Tongue (tissue), 2 donors: ENCODE data around the gene EFHC2. TPM values are rescaled to one million over a fixed set of nuclear protein-coding genes. Genes with fewer than 3 reads are reported as not detected.

Source experiments
- DNase-seq: peaks from one replicate; pipeline ENCODE4 v3.0.0-alpha.2; 2015
- total RNA-seq: library from RNA; depleted of rRNA; stranded (reverse); fragments of >200 nt; gene quantifications from one replicate; pipeline ENCODE4 v1.2.3, GENCODE V29; 2014

EFHC2 gene
- 1.9 TPM for total RNA-seq

DNA sequence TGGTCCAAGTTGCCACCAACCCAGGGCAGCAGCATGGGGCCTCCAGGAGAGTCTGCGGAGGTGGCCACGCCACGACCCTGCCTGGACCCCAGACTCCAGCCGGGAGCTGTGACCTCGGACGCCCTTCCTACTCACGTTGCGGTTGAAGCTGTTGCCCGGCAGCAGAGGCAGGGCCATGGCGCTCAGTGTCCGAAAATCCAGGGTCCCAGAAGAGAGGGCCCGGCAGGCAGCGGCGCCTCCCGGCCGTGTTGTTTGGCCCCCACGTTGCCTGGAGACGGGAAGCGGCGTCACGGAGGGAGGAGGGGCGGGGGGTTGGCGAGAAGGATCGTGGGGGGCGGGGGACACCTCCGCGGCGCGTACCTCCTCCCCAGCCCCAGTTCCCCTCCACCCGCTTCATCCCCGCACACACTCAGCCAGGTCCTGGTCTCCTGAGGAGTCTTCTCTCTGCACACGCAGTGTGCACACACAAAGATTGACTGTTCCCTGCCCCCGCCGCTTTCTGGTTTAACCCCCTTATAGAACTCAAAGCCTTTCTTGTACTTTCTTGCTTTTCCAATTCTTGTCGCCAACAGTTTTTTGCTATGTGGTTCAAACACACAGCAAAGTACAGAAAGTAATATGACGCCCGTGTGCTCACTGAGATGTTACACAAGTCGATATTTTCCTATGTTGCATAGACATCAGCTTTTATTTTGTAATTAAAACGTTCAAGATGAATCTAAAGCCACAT is at the start of gene EFHC2:
Gene EFHC2, minus strand, starts transcription at position 261 of the 730 bp plus-strand sequence. Its CDS starts 84 bp downstream, at position 177.
- peak; percentile 66 for DNase-seq

DNA sequence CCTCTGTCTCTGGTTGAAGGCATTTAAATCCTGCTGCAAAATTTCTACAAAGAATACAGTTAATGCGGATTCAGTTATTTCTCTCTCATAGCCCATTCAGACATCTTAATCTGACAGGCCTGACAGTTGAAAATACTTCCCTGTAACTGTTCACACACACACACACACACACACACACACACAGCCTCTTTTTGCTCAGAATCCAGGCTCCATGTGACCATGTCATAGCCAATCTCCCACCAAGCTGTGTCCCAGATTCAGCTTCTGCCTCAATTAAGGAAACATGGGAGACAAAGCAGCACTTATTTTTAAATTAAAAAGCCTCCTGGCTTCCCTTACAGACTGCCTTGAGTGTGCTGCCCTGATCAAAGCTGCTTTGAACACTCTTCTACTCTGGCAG is 49.3 kb upstream of the EFHC2 start:
- DNase-seq, result peak; percentile 8

DNA sequence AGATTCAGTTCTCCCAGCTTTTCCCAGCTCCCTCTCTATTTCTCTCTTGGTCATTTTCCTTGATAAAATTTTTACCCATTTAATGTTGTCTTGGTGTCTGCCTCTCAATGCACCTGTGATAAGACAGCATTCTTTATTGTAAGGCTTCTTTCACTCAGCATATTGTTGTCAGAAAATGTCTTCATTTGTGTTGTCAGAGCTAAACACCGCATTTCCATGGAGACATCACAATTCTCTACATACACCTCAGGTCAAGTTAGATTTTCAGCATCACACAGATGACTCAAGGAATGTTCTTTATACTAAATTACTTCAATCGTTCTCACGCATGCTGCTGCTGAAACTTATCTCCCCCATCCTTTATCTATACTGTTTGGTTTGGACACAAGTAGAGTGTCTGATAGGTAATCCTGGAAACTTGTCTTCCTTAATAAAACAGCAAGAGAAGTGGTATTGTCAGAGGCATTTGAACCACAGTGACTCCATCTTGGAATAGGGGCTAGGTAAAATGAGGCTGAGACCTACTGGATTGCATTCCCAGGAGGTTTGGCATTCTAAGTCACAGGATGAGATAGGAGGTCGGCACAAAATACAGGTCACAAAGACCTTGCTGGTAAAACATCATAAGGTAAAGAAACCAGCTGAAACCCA is 41.3 kb upstream of the EFHC2 start:
- no peak for DNase-seq

DNA sequence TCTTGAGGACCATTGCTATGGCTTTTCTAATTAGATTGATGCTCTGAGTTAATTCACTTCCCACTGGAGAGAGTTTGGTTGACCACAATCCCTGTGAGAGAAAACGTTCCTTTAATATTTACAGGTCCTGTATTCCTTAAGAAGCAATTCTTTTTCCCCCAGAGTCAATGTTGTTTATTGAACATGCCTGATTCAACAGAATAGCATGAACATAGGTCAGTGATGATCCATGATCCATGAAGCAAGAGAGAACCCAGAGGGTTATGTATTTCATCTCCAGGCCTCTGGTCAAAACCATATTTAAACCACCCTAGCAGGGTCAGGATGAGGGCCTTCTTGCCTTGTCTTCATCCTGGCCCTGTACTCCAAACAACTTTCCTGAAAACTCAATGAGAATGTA is 39.4 kb upstream of the EFHC2 start:
- no peak for DNase-seq

- peak; percentile 17 for DNase-seq
Measured at GRCh38 chrX:44352758-44353157, 9.3 kb upstream of the EFHC2 start.

- no peak for DNase-seq
Measured at GRCh38 chrX:44349561-44349960, 6.1 kb upstream of the EFHC2 start.

DNA sequence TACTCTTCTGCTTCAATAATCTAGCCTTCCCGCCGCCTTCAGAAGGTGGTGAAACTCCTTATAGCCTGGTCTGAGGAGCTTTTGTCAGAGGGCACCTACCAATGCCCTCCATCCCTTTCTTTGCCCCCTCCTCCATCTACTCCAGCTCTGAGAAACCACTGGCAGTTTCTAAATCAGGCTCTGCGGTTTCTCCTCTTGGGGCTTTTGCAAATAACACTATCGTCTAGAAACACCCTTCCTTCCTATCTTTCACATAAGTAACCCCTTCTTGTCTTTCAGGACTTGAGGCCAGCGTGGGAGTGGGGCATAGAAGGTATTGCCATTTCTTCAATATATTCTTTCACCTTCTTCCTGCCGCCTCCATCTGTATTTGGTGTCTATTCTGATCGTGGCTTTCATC is 1.2 kb upstream of the EFHC2 start:
- no peak for DNase-seq

DNA sequence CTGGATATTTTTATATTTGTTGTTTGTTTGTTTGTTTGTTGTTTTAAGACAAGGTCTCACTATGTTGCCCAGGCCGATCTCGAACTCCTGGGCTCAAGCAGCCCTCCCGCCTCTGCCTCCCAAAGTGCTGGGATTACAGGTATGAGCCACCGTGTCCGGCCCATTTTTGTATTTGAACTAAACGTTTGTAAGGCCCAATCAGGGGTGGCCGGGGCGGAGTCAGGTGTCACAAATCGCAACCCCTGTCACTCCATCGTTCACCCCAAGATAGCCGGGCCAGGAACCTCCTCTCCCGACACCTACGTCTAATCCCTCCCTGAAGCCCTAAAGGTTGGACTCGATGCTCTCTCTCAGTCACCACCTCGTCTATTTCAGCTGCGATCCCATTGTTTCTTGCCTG is 722 bp upstream of the EFHC2 start:
- peak; percentile 5 for DNase-seq

DNA sequence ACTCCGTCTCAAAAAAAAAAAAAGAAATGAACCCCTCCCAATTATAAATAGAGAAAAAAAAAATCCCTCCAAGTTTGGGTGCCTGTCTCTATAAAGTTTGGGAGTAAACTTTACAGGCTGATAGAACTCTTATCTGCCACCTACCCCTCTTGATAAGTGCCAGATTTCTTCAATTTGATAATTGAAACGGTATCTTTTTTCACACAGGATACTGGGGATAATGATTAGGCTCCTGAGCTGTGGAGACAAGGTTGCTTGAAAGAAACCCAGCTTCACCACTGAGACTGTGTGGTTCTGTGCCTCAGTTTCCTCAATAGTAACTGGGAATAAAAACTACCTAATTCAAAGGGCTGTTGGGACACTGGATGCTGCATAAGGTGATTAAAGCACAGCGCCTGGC is 606 bp downstream of the EFHC2 start:
- DNase-seq, result no peak

DNA sequence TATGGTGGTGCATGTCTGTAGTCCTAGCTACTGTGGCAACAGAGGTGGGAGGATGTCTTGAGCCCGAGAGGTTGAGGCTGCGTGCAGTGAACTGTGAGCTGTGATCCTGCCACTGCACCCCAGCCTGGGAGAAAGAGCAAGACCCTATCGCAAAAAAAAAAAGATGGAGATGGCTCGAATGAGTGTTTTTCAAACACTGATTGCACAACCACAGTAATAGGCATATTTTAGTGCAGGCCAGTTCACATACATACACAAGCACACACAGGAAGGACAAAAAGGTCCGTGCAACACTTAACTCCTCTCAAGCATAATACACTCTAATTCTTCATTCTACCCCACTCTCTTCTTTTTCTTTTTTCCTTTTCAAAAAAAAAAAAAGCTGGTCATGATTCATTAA is 5.1 kb downstream of the EFHC2 start:
- DNase-seq, result no peak

DNA sequence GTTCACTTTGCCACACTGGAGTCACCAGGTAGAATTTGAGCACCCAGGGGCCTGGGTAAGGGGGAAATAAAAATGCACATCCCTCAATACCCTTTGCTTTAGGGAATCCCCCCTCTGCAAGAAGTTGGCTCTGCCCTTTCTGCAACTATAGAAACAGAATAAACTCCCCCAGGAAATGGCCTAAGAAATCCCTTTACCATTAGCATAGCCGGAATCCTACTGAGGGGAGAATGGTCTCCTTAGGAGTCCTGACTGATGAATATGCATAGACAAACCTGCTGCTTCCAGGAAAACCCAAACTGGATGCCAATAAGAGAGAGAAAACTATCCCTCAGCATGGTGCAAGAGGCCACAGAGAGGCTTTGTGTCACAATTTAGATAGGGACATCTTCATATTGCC is 11.0 kb downstream of the EFHC2 start:
- no peak for DNase-seq

DNA sequence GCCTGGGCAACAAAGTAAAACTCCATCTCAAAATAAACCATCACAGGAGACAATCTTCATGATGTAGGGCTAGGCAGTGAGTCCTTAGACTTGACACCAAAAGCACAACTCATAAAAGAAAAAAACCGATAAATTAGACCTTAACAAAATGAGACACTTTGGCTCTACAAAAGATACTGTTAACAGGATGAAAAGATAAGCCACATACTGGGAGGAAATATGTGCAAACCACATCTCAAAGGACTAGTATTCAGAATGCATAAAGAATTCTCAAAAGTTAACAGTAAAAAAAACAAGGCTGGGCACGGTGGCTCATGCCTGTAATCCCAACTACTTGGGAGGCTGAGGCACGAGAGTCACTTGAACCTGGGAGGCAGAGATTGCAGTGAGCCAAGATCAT is 13.2 kb downstream of the EFHC2 start:
- no peak for DNase-seq

DNA sequence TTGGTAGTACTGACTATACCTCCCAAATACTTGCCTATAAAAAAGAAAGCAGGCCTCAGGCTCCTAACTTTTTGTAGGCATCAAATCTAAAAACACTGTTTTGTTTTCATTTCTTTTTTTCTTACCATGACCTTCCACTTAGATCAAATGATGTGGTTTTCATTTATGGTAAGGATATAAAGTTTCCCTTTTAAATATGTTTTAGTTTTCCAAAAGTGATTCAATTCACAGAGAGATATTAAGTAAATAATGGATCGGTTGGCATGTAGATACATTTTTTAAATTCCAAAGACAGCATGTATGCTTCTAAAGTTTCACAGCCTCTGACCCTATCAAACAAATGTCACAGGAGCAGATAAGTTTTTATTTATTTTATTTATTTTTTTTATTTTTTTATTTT is 23.9 kb downstream of the EFHC2 start:
- no peak for DNase-seq

DNA sequence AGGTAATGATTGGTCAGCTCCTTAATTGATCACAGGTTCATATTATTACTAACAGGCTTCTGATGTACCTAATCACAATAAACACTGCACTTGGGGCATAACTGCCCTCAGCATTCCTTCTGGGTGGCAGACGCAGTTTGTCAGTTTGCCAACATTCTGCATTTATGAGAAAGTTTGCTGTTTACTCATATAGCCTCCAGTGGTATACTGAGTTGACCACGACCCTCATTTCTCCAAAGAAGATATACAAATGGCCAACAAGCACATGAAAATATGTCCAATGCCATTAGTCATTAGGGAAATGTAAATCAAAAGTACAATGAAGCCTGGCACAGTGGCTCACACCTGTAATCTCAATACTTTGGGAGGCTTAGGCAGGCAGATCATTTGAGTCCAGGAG is 26.3 kb downstream of the EFHC2 start:
- DNase-seq, result no peak

DNA sequence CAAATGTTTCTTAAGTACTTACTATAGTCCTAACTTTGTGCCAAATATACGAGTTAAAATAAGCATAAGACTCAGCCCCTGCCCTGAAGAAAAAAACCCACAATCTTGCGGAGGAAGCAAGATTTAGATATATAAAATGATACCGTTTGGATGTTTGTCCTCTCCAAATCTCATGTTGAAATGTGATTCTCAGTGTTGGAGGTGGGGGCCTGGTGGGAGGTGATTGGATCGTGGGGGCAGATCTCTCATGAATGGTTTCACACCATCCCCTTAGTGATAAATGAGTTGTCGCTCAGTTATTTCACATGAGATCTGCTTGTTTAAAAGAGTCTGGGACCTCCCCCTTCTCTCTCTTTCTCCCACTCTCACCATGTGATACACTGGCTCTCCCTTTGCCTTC is 28.7 kb downstream of the EFHC2 start:
- DNase-seq, result no peak

- DNase-seq, result no peak
Measured at GRCh38 chrX:44314259-44314734, 29.2 kb downstream of the EFHC2 start.

DNA sequence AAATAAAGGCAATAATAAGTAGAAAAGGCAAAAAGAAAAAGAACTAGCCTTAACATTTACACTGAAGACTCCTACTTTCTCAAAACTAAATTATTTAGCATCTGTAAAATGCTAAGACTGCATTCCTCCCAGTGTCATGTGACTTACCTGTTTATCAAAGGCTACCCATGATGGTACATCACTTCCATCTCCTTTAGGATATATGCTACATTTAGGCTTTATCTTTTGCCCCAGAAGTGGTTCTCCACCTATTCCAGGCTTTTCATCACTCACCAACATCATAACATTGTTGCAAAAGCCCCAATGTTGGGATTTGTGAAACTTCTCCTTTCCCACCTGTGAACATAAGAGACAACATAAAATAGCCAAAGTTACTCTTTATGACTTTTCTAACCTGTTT is 31.1 kb downstream of the EFHC2 start:
- DNase-seq, result no peak

- no peak for DNase-seq
Measured at GRCh38 chrX:44310227-44310626, 33.2 kb downstream of the EFHC2 start.

DNA sequence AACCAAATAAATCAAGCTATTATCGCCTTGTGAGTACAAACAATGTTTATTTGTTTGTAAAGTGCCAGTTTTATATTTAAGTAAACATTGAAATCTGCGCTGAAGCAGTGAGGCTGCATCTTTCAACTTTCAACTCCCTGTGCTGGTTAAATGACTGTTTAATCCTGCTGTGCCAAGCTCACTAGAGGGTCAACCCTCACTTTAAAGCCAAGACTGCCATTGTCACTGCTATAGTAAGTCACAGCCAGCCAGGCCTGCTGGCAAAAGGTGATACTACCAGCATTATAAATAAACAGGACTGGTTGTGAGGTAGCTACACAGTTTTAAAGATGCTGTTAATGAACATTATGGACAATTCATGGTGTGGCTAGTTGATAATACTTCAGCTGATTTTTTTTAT is 34.6 kb downstream of the EFHC2 start:
- no peak for DNase-seq

- DNase-seq, result peak; percentile 0
Measured at GRCh38 chrX:44306356-44306755, 37.1 kb downstream of the EFHC2 start.

GRCh38 chrX:44305921-44306320 is 37.6 kb downstream of the EFHC2 start:
- DNase-seq, result no peak

DNA sequence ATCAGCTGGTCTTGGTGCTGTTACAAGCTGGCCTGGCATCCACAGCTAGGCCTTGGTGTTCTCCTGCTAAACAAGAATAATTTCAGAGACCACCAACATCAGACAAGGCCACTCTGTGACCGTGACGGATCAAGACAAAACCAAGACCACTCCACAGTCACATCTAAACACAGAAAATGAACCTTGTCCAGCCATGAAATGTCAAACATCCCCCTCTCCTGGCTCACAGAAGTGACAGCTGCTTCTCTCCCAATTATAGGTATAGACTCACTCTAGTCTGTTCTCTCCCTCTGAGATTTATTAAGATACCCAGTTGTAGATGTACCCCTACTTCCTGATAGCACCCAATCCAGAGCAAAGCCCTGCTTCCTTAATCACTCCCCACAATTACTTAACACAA is 40.4 kb downstream of the EFHC2 start:
- no peak for DNase-seq

DNA sequence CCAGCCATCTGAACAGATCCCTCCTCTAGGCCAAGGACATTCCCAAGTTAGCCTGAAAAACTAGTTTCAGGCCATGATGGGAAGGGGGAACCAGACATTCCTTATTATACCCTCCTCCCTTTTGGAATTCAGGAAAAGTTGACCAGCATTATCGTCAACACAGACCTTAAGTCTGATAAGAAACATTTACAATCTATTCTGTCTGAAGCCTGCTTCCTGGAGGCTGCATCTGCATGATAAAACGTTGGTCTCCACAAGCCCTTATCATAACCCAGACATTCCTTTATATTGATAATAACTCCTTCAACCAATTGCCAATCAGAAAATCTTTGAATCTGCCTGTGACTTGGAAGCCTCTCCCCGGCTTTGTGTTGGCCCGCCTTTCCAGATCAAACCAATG is 44.3 kb downstream of the EFHC2 start:
- no peak for DNase-seq

DNA sequence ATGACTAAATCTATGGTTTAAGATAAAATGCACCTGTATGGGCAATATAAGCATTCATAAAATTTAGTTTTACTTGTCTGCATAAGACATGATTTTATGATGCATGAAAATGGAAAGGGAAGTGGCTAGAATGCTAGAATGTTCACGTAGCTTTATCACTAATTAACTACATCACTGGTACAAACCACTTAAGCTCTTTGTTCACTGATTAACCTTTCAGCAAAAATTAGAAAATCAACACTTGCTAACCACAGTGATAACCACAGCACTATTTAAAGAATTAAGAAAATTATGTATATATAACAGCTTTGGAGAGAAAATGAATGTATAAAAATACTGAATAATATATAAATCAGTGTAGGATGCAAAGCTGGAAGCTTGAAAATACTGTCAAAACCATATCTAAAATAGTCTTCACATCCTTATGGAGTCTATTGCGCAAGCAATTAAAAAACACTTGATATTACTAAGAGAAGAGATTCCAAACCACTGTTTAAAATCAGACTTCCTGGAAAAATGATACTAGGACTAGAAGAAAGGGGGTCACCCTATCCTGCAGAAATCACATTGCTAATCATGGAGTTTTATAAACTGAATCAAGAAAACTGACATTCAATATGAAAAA is 51.9 kb downstream of the EFHC2 start:
- no peak for DNase-seq
